Measurements from ENCODE around the gene ZNF682.
"Not testable (repeated sequence)": the region's sequence is repeated elsewhere in the genome, so short reads cannot be mapped to it uniquely, and the experiment has no call there.

The ZNF682 gene

DNA sequence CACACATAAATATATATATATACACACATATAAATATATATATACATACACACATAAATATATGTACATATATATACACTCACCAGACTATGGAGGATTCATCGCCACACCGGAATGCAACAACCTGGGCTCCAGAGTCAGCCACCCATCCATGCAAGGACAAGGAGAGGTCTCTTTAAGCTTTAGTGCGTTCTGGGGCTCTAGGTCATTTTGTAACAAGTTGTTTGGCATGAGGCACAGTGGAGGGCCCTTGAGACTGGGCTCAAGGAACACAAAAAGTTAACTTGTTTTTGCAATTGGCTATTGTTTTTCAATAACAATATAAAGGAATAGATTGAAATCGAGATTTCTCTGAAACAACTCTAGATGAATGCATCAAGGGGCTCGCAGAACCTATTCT, 33.6 kb upstream of the ZNF682 start:
- TF ChIP-seq CTCF (conservative IDR thresholded peaks at IDR 0.05; ENCODE audit: low read depth, low read length), result no peak
- no peak for DNase-seq (ENCODE audit: low read depth)
- no peak overlapping the region for H3K4me3 ChIP-seq (ENCODE audit: low read length)

DNA sequence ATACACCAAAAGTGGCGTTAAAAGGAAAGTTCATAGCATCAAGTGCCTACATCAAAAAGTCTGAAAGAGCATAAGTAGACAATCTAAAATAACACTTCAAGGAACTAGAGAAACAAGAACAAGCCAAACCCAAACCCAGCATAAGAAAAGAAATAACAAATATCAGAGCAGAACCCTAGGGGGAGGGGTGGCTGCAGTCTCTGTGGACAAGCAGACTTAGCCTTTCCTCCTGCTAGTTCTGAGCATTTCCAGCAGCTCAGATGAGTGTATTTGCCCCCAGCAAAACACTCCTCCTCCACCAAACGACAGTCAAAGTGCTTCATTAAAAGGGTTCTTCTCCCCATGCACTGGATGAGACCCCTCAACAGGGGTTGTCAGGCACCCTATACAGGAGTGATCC, 31.4 kb upstream of the ZNF682 start:
- TF ChIP-seq CTCF (conservative IDR thresholded peaks at IDR 0.05; ENCODE audit: low read depth, low read length), result no peak

GRCh38 chr19:20068559-20068958, 29.3 kb upstream of the ZNF682 start:
- DNase-seq (ENCODE audit: low read depth); H3K4me3 ChIP-seq (ENCODE audit: low read length): not testable (repeated sequence)

More for the DNA sequence above, 31.4 kb upstream of the ZNF682 start:
- DNase-seq (ENCODE audit: low read depth), result no peak
- H3K4me3 ChIP-seq (ENCODE audit: low read length), result no peak overlapping the region

GRCh38 chr19:20067943-20068342, 28.6 kb upstream of the ZNF682 start:
- no peak for TF ChIP-seq CTCF (conservative IDR thresholded peaks at IDR 0.05; ENCODE audit: low read depth, low read length)
- H3K4me3 ChIP-seq (ENCODE audit: low read length), result no peak overlapping the region
- no peak for DNase-seq (ENCODE audit: low read depth)

DNA sequence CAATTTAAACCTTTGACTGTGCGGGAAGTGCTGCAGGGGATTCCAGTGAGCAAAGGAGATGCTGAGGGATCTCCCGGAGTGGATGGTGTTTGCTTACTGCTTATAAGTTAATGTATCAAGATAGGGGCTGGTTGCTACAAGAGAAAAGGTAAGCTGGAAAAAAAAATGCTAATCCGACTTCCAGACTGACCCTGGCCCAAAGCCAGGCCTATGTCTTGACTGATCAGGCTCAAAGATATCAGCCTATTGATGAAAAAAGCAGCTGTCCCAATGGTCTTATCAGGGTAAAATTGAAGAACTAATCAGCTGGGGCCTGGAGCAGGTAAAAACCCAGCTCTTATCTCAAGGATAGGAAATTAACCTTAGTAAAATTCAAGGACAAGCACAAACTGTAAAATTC, 27.6 kb upstream of the ZNF682 start:
- H3K4me3 ChIP-seq (ENCODE audit: low read length), result no peak overlapping the region
- TF ChIP-seq CTCF (conservative IDR thresholded peaks at IDR 0.05; ENCODE audit: low read depth, low read length), result no peak
- no peak for DNase-seq (ENCODE audit: low read depth)

DNA sequence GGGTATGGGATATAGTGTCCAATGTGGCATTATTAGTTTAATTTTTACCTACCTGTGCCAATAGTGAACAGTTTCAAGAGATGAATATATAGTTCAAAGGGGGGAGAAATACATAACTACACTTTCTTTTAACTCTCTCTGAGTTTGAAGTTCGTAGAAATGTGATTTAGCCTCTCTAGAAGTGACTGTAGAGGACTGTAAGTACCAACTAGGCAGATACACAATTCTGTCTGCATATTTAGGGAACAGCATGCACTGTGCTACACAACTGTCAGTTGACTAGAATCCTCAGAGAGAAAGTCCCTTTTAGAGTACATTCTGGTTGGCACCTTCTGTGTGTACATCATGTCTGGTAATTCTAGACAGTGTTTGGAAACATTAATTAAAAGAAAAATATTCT, 21.0 kb upstream of the ZNF682 start:
- no peak for DNase-seq (ENCODE audit: low read depth)
- TF ChIP-seq CTCF (conservative IDR thresholded peaks at IDR 0.05; ENCODE audit: low read depth, low read length), result no peak

GRCh38 chr19:20058738-20059137, 19.4 kb upstream of the ZNF682 start:
- DNase-seq (ENCODE audit: low read depth); H3K4me3 ChIP-seq (ENCODE audit: low read length): not testable (repeated sequence)

More for the DNA sequence above, 21.0 kb upstream of the ZNF682 start:
- H3K4me3 ChIP-seq (ENCODE audit: low read length), result no peak overlapping the region

DNA sequence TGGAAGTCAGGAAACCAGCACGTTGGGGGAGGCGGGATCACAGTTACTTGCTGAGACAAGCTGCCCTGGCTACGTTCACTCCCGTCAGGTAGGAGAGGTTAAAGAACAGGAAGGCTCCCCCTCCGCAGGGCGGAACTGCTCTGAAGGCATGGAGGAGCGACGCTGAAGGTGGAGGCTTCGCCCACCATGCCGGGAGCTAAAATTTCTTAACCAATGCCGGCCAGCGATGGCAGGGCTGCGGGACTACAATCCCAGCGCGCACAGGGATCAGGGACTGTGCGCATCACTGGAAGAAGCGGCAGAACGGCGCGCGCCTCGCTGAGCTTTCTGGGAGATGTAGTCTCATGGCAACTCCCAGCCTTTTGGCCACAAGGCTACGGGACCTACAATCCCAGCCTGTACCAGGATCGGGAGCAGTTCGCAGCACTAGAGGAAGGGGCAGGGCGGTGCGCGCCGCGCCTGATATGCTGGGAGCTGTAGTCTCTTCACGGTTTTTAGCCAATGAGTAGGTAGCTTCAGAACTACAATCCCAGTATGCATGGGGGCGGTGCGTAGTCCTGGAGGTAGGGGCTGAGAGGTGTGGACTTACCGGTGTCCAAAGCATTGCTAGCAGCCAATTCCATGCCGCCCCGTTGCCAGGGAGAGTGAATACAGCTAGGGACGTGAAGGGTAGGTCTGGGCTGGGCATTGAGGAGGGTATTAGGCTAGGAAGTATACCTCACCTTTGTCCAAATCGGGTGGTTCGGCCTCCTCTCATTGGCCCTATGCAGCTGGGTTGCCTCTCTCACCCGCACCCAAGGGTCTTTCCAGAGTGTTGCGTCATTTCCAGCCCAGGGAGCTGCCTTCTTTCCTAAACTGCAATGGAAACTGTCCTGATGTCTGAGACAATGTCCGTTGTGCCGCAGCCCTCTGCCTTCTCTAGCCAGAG, 12.8 kb upstream of the ZNF682 start:
- DNase-seq (ENCODE audit: low read depth), result peak; percentile 98
- TF ChIP-seq CTCF (conservative IDR thresholded peaks at IDR 0.05; ENCODE audit: low read depth, low read length), result no peak
- peak overlapping the region; percentile 79 for H3K4me3 ChIP-seq (ENCODE audit: low read length)

GRCh38 chr19:20045742-20046141, 6.4 kb upstream of the ZNF682 start:
- not testable (repeated sequence) for DNase-seq (ENCODE audit: low read depth); H3K4me3 ChIP-seq (ENCODE audit: low read length)

All from retinal pigment epithelial cell (primary cell).